HUDEP-2 (cell line): Measurements from ENCODE around the gene WWOX.
A peak's percentile ranks its signal among the peaks of the same experiment; 100 is the strongest.
"Not testable (repeated sequence)": the region's sequence is repeated elsewhere in the genome, so short reads cannot be mapped to it uniquely, and the experiment has no call there.

Experiments used
- DNase-seq, 76 experiments: peaks; one replicate each; lab custom pipeline; 2025; ENCODE audit not compliant: unreplicated experiment in 76 of 76; lab: John Stamatoyannopoulos, UW

WWOX gene

DNA sequence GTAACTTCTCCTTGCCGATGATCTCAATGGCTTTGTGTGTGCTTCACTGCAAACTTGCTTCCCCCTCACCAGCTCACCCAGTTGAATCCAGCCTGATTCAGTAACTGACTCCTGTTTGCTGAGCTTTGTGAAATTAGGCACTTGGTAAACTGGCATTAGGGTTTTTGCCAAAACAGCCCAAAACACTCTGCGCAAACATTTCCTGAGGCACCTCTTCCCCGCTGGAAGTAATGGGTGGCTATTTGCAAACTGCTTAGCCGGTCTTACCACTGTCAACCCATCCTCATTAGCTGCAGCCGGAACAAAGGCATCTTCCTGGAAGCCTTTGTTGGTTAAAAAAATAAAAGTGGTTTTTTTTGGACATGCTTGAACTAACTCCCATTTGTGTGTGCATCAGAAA is 1147.9 kb downstream of the WWOX start:
- DNase-seq = no peak

DNA sequence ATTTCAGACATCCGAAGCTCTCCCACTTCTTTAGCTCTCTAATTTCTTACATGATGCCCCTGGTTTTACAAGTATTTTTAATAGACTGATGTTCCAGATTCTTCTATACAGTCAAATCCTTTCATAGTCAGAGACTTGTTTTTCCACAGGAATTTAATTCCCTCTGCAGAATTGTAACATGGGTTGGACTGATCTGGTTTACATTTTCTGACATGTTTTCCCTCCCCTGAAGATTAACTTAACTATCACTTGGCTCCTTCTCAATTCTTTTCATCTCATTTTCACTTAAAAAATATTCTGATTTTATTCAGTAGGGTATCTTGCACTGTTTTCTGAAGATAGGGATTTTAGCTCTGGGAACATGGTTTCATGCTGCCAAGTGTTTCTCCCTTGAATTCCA is 1148.9 kb downstream of the WWOX start:
- no peak for DNase-seq

DNA sequence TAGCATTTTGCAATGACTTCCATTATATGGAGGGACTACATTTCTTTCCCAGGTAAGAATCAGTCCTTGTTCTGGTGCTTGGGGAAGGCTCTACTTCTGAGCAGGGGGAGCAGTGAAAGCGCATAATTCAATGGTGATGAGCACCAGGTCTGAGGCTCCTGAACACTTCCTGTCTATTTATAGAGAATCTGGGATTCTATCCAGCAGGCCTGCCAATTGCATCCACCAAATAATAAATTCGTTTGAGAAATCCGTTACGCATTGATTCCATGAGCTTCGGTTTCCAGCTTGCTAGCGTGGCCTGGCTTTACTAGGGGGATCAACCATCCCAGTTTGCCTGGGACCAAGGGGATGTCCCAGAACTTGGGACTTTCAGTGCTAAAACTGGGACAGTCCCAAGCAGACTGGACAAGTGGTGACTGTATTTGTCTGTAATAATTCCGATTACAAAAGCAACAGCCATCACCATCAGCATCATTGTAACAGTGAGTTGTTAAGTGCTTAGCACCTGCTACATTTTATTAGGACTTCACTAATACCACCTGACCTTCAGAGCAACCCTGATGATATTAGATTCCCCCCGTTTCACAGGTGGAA is 1151.1 kb downstream of the WWOX start:
- DNase-seq = no peak

DNA sequence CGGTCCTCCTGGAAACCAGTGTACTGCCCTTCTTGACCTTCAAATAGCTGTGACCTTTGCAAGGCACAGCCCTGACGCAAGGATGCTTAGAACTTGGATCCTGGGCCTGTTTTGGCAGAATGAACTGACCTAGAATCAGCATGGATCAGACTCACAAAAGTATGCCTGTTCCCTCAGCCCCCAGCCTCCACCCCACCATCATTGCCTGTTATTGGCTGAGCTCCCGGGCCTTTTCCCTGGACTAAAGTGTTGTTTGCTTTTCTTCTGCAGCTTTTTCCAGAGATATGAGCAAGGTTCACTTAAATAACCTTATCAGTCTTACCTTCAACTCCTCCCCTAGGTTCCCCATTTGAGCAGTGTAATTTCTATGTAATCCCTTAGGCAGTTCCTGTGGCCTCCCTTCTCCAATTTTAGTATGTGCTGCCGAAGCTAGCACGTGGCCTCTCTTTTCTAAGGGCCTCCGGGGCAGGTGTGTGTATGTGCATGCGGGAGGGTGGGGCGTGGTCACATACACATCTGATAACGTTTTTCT is 1153.7 kb downstream of the WWOX start:
- no peak for DNase-seq

DNA sequence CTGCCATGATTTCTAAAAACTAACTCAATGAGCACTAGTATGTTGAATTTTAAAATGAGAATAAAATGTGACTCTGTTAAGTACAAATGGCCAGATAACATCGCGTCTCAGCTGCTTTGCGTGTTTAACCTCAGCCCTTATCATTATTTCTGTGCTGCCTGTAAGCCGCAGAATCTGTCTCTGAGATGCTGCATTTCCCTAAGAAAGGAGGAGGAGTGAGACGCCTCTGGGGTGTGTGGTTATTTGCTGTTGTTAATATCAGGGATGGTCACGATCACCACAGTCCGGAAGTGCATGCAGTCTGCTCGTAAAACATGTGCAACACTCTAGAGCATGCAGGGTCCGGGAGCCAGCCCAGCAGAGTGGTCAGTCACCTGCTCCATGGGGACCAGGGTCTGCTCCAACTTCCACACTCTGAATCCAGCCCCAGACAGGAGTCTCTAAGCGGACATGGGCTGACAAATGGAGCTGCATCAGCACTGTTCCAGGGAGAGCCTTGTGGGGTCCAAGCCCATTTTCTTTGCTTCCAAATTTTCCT is 1158.6 kb downstream of the WWOX start:
- DNase-seq = no peak

DNA sequence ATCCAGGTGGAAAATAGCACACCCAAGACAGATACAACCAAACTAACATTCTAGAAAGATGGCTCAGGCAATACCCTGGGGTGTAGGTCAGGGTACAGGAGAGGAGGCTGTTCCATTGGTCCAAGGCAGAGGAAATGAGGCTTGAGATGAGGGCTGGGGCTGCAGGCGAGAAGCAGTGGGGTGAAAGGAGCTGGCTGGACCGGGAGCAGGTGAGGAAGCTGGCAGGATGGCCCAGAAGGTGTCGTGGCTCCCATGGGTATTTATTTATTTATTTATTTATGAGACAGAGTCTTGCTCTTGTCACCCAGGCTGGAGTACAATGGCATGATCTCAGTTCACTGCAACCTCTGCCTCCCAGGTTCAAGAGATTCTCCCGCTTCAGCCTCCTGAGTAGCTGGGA is 1161.4 kb downstream of the WWOX start:
- DNase-seq = not testable (repeated sequence)

DNA sequence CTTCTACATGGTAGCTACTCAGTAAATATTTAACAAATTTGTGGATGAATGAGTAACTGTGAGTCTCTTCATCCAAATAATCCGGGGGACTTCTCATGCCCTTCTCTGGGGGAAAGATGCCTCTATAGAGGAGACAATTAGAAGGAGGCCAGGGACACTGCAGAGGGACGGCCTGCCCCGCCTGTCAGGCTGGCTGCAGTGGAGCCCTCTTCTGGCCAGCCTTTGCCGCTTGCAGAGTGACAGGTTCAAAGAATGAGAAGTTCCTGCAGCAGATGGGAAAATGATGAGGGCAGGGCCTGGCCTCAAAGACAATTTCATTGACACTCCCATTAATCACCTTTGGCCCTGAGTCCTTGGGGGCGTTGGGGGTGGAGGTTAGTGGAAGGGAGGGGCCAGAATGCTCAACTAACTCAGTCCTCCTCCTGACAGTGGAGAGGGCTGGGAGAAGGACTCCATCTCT is 1162.1 kb downstream of the WWOX start:
- peak in 24 of 76 experiments; percentile 1 to 50 (median 6) for DNase-seq

DNA sequence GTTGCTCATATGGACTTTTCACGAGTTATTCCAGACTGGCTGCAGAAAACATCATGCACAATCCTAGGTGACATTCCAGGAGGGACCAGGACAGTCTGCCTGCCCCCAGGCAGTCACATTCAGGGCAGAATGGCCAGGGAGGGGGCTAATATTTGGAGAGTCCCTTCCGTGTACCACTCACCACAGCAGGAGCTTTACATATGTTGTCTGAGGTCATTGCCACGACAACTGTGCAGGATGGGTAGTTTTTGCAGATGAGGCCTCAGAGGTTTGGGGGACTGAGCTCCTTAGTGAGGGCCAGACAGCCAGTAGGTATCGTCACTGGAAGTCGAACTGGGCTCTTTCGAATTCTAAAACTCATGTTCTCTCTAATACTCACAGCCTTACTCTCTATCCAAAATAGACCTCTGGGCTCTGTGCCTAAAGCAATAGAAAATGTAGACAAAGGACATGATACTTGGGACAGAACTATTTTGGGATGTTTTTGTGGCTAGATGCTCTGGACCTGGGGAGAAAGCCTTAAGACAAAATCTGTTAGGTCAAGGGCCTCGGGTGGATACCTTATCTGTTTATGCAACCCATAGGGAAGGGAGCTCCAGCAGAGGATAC is 1162.6 kb downstream of the WWOX start:
- no peak for DNase-seq
